ENCODE results near the gene GRIK4.

- TF ChIP-seq CTCF (IDR thresholded peaks at IDR 0.05) (no peak), EZH2 (IDR thresholded peaks at IDR 0.05) (no peak)
Observed at GRCh38 chr11:120720760-120721159, 209.2 kb downstream of the GRIK4 start.
